Measurements from ENCODE around the gene CEP20.

The CEP20 gene

GRCh38 chr16:15898654-15899053, 10.3 kb upstream of the CEP20 start:
- DNase-seq (ENCODE audit: low spot score) = no peak
- FAIRE-seq = no peak

- no peak for FAIRE-seq
- DNase-seq (ENCODE audit: low spot score) = peak; percentile 11
Observed at GRCh38 chr16:15897834-15898254, 9.4 kb upstream of the CEP20 start.

DNA sequence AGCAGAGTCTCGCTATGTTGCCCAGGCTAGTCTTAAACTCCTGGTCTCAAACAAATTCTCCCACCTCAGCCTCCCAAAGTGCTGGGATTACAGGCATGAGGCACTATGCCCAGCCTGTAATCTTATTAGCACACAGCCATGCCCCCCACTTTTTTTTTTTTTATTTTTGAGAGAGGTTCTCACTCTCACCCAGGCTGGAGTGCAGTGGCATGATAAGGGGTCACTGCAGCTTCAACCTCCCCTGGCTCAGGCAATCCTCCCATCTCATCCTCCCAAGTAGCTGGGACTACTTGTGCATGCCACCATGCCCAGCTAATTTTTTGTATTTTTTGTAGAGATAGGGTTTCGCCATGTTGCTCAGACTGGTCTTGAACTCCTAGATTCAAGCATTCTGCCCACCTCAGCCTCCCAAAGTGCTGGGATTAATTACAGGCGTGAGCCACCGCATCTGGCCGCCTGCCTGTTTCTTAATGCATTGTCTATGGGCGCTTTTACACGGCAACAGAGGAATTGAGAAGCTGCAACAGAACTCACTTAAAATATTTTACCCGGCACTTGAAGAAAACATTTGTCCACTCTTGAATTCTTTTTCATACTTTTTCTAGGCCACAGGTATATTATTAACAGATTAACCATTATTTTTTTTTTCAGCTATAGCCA, 8.8 kb upstream of the CEP20 start:
- DNase-seq (ENCODE audit: low spot score) (no peak), FAIRE-seq (no peak)

DNA sequence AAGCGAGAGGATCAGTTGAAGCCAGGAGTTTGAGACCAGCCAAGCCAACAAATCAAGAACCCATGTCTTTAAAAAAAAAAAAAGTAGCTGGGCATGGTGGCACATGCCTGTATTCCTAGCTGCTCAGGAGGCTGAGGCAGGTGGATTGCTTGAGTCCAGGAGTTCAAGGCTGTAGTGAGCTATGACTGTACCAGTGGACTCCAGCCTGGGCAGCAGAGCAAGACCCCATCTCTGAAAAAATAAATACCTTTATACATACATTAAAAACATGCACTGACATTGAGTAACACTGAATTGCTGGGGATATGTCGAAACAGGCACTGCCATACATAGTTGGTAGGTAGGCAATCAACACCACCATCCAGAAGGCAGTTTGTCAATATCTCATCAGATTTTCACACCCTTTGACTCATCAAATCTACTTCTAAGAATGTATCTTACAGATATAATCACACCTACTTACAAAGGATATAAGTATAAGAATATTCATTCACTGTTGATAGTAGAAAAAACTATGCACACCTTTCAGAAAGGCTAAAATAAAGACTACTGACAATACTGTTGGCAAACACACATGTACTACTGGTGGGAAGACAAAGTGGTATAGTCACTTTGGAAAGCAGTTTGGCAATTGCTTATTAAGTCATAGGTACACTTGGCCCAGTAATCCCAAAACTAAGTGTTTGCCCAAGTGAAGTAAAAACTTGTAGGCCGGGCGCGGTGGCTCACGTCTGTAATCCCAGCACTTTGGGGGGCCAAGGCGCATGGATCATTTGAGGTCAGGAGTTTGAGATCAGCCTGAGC, 6.4 kb upstream of the CEP20 start:
- DNase-seq (ENCODE audit: low spot score) (no peak), FAIRE-seq (no peak)

- FAIRE-seq (no peak), DNase-seq (ENCODE audit: low spot score) (no peak)
Observed at GRCh38 chr16:15891508-15891907, 3.1 kb upstream of the CEP20 start.

- FAIRE-seq (no peak), DNase-seq (ENCODE audit: low spot score) (no peak)
Observed at GRCh38 chr16:15887283-15887682, 1.1 kb downstream of the CEP20 start.

GRCh38 chr16:15886078-15886477, 2.3 kb downstream of the CEP20 start:
- FAIRE-seq (no peak), DNase-seq (ENCODE audit: low spot score) (no peak)

GRCh38 chr16:15885560-15886001, 2.8 kb downstream of the CEP20 start:
- no peak for FAIRE-seq

DNA sequence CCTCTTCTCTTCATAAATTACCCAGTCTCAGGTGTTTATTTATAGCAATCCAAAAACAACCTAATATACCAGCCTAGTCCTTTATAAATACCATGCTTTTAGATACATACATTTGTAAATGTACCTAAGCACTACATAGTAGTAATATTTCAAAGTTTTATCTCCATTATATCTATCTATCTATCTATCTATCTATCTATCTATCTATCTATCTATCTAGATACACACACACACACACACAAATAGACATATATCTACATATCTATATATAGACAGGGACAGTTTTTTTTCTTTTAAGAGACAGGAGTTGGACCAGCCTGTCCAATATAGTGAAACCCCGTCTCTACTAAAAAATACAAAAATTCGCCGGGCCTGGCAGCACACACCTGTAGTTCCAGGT, 5.8 kb downstream of the CEP20 start:
- DNase-seq (ENCODE audit: low spot score) (no peak), FAIRE-seq (no peak)

More at GRCh38 chr16:15885560-15886001, 2.8 kb downstream of the CEP20 start:
- no peak for DNase-seq (ENCODE audit: low spot score)

GRCh38 chr16:15881794-15882379, 6.5 kb downstream of the CEP20 start:
- no peak for FAIRE-seq

DNA sequence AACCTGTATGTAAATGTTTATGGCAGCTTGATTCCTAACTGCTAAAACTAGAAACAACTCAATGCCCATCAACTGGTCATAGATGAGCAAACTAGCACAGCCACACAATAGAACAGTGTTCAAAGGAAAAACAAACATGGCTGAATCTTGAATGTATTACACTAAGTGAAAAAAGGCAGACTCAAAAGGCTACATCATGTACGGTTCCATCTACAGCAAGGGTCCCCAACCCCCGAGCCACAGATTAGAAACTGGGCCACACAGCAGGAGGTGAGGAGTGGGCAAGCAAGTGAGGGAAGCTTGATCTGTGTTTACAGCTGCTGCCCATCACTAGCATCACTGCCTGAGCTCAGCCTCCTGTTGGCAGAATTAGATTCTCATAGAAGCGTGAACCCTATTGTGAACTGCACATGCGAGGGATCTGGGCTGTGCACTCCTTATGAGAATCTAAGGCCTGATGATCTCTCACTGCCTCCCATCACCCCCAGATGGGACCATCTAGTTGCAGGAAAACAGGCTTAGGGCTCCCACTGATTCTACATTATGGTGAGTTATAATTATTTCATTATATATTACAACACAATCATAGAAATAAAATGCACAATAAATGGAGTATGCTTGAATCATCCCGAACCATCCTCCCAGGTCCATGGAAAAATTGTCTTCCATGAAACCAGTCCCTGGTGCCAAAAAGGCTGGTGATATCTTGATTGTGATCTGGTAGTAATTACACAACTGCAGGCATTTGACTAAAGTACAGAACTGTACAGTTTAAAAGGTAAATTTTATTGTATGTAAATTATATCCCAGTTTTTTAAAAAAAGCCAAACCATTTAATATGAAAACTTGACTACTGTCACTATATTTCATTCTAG, 7.7 kb downstream of the CEP20 start:
- DNase-seq (ENCODE audit: low spot score) (no peak), FAIRE-seq (no peak)

More at GRCh38 chr16:15881794-15882379, 6.5 kb downstream of the CEP20 start:
- DNase-seq (ENCODE audit: low spot score) = no peak

GRCh38 chr16:15879255-15879811, 9.1 kb downstream of the CEP20 start:
- no peak for FAIRE-seq
- DNase-seq (ENCODE audit: low spot score) = no peak

DNA sequence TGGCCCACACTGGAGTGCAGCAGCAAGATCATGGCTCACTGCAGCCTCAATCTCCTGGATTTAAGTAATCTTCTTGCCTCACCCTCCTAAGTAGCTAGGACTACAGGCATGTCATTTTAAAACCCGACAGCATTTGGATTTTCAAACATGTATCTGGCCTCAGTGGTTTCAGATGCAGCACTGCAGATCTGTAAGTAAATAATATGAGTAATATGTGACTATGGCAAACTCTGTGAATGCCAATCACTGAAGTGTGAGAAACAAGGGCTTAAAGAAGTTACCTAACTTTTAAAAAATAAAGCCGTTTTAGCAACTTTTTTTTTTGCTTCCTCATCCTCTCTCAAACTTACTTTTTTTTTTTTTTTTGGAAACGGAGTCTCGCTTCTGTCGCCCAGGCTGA, 11.9 kb downstream of the CEP20 start:
- FAIRE-seq = no peak

DNA sequence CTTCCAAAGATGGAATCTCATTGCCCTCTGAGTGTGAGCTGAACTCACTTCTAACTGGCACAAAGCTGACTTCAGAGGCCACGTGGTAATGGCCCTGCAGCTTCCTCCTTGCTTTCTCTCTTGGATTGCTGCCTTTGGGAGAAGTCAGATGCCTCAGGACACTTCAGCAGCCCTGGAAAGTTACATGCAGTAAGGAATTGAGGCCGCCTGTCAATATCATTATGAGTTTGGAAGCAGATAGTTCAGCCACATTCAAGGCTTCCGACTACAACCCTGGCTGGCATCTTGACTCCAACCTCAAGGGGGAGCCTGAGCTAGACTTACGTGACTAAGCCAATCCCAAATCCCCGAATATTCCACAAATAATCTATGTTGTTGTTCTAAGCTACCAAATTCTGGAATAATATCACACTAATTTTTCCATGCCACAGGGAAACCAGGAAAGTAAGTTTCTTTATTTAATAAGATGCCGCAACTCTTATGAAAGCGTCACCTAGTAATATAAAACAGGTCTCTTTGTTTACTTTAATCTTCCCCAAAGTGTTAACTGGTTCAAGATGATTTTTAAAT, 13.6 kb downstream of the CEP20 start:
- no peak for FAIRE-seq
- DNase-seq (ENCODE audit: low spot score) = peak; percentile 31

More for the DNA sequence above, 11.9 kb downstream of the CEP20 start:
- no peak for DNase-seq (ENCODE audit: low spot score)

DNA sequence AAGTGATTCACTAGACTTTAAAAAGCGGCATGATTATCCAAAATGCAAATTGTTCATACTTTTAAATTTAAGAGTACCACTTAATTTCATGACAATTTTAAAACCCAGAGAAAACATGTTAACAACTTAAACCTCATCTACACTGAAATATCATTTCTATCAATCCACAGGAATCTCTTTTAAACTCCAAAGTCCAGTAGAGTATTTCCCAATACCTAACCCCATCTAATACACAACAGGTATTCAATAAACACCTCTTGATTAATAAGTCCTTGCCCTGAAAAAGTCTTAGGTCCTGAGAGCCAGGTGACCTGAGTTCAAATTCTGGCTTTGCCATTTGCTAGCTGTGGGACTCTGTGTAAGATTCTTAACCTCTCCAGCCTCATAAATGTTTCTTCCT, 14.7 kb downstream of the CEP20 start:
- DNase-seq (ENCODE audit: low spot score) (no peak), FAIRE-seq (no peak)

GRCh38 chr16:15873301-15873700, 15.1 kb downstream of the CEP20 start:
- FAIRE-seq = no peak
- DNase-seq (ENCODE audit: low spot score) = no peak

- FAIRE-seq = no peak
- DNase-seq (ENCODE audit: low spot score) = no peak
Observed at GRCh38 chr16:15870011-15870410, 18.4 kb downstream of the CEP20 start.

- FAIRE-seq (no peak), DNase-seq (ENCODE audit: low spot score) (no peak)
Observed at GRCh38 chr16:15866451-15866850, 22.0 kb downstream of the CEP20 start.

GRCh38 chr16:15865742-15866141, 22.7 kb downstream of the CEP20 start:
- DNase-seq (ENCODE audit: low spot score) (no peak), FAIRE-seq (no peak)

DNA sequence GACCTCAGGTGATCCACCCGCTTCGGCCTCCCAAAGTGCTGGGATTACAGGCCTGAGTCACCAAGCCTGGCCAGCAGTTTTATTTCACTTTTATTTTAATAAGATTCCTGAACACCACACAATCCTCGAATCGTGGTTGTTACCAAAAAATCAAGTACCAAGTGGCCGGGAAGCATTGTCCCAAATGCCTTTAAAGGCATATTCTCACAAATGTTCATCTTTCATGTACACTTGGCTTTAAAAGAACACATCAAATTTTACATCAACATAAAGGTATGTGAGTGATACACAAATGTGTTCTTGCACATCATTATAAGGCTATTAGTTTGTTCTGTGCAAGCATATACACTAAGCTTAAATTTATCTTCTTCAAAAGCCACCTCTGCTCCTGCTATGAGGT, 23.5 kb downstream of the CEP20 start:
- DNase-seq (ENCODE audit: low spot score) = no peak
- FAIRE-seq = no peak

GRCh38 chr16:15861996-15862395, 26.4 kb downstream of the CEP20 start:
- no peak for FAIRE-seq
- no peak for DNase-seq (ENCODE audit: low spot score)
